ENCODE measurements around the gene UBE2R2.
"Not testable (repeated sequence)": the region's sequence is repeated elsewhere in the genome, so short reads cannot be mapped to it uniquely, and the experiment has no call there.

UBE2R2 gene

DNA sequence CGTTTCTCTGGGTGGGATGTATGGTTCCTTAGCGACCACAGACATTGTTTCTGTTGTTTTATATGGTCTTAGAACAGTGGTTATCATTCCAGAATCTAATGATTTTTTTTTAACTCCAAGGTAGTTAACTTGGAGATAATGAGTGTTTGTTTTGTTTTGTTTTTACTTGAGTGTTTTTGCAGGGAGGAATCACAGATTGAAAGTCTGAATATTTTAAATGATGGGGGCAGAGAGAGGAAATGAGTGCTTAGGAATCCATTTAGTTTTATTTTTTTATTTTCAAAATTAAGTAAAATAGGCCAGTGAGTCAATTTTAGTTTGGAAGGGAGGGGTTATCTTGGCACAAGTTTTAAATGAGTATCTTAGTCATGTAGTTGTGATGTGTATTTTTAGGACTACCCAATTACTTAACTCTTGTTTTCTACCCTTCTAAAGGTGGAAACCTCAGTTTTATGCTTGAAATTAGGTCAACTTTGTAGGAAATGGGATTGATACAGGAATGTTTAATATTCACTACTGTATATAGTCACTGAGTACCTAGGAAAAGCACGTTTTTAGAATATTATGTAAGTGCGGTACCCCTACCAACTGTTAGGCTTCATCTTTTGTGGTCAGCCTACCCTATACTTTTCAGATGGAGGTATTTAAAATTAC, 2.0 kb downstream of the UBE2R2 start:
- peak overlapping the region; percentile 99; the same call in 1 of the 2 replicates for H3K27ac ChIP-seq
- TF ChIP-seq, protein P1, sequence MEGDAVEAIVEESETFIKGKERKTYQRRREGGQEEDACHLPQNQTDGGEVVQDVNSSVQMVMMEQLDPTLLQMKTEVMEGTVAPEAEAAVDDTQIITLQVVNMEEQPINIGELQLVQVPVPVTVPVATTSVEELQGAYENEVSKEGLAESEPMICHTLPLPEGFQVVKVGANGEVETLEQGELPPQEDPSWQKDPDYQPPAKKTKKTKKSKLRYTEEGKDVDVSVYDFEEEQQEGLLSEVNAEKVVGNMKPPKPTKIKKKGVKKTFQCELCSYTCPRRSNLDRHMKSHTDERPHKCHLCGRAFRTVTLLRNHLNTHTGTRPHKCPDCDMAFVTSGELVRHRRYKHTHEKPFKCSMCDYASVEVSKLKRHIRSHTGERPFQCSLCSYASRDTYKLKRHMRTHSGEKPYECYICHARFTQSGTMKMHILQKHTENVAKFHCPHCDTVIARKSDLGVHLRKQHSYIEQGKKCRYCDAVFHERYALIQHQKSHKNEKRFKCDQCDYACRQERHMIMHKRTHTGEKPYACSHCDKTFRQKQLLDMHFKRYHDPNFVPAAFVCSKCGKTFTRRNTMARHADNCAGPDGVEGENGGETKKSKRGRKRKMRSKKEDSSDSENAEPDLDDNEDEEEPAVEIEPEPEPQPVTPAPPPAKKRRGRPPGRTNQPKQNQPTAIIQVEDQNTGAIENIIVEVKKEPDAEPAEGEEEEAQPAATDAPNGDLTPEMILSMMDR (conservative IDR thresholded peaks at IDR 0.05), result no peak
- no peak for TF ChIP-seq ZFX (IDR thresholded peaks at IDR 0.05)

- TF ChIP-seq, protein P1 (conservative IDR thresholded peaks at IDR 0.05), result no peak
- TF ChIP-seq ZFX (IDR thresholded peaks at IDR 0.05), result no peak
- no peak overlapping the region for H3K27ac ChIP-seq
These were observed 3.3 kb downstream of the UBE2R2 start for GRCh38 chr9:33820231-33820745.

DNA sequence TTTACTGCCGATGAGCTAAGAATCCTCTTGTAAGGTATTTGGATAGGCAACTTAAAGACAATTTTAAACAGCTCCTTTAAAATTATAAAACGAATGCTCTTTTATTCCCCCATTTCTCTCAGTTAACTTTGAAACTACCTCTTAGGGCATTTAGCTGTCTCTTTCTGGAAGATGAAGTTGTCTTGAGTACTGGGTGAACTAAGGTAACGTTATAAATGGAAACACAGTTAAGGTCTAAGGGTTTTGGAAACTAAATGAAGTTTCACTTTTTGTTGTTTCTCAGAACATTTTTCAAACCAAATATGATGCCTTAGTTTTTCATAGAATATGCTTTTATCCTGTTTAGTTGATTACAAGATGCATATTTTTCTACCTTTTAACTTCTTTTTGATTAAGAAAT, 6.8 kb downstream of the UBE2R2 start:
- TF ChIP-seq ZFX (IDR thresholded peaks at IDR 0.05), result no peak
- H3K27ac ChIP-seq, result no peak overlapping the region

DNA sequence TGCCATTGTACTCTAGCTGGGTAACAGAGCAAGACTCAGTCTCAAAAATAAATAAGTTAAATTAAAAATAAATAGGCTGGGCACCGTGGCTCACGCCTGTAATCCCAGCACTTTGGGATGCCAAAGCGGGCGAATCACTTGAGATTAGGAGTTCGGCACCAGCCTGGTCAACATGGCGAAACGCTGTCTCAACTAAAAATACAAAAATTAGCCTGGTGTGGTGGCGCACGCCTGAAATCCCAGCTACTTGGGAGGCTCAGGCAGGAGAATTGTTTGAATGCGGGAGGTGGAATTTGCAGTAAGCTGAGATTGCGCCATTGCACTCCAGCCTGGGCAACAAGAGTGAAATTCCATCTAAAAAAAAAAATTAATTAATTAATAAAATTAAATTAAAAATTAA, 10.3 kb downstream of the UBE2R2 start:
- not testable (repeated sequence) for H3K27ac ChIP-seq

DNA sequence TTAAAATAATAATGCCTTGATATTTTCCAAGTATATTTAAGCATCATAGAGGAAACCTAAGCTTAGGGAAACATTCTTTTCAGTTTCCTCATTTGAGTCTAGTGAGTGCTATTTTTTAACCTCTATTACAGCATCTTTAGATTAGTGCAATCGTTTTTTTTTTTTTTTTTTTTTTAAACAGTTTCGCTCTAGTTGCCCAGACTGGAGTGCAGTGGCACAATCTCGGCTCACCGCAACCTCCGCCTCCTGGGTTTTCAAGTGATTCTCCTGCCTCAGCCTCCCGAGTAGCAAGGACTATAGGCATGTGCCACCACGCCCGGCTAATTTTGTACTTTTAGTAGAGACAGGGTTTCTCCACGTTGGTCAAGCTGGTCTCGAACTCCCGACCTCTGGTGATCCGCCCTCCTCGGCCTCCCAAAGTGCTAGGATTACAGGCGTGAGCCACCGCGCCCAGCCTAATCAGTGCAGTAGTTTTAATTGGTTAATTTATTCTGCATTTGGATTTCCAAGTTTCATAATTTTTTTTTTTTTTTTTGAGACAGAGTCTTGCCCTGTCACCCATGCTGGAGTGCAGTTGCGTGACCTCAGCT, 12.8 kb downstream of the UBE2R2 start:
- not testable (repeated sequence) for H3K27ac ChIP-seq

DNA sequence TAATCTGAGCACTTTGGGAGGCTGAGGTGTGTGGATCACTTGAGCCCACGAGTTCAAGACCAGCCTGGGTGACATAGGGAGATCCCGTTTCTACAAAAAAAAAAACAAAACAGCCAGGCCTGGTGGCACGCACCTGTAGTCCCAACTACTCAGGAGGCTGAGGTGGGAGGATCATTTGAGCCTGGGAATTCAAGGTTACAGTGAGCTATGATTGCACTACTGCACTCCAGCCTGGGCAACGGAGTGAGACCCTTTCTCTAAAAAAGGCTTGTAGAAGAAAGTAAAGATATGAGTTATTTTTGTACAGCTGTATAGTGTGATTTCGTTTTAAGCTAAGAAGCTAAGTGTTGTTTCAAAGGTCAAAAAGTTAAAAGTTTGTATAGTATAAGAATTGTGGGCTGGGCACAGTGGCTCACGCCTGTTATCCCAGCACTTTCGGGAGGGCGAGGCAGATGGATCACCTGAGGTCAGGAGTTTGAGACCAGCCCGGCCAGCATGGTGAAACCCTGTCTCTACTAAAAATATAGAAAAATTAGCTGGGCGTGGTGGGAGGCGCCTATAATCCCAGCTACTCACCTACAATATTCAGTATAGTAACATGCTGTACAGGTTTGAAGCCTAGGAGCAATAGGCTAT, 18.8 kb downstream of the UBE2R2 start:
- no peak overlapping the region for H3K27ac ChIP-seq
- TF ChIP-seq, protein P1 (conservative IDR thresholded peaks at IDR 0.05), result no peak
- no peak for TF ChIP-seq ZFX (IDR thresholded peaks at IDR 0.05)

- H3K27ac ChIP-seq, result not testable (repeated sequence)
These were observed 19.3 kb downstream of the UBE2R2 start for GRCh38 chr9:33836261-33836660.

DNA sequence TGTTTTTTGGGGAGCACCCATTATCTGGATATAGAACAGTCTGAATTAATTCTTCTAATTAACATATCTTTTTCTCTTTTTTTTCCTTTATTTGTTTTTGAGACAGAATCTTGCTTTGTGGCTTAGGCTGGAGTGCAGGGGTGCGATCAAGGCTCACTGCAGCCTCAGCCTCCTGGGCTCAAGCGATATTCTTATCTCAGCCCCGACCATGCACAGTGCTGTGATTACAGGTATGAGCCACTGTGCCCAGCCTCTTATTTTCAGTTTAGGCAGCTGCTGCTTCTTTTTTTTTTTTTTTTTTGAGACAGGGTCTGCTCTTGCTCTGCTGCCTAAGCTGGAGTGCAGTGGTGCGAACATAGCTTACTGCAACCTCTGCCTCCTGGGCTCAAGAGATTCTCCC, 20.2 kb downstream of the UBE2R2 start:
- no peak overlapping the region for H3K27ac ChIP-seq

DNA sequence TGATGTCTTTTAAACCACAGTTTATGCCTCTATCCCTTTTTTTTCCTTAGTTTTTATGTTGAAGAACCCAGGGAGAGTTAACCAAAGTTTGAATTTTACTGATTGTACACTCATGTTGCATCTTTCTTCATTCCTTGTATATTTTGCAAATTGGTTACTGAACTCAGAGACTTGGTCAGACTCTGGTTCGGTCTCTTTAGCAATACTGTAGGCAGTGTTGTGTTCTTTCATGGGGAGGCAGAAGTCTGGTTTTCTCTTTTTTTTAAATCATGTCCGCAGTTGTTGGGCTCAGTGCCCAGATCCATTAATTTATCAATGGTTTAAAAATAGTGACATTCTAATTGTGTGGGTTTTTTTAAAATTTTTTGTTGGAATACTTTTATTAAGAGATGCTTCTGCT, 23.4 kb downstream of the UBE2R2 start:
- TF ChIP-seq, protein P1 (conservative IDR thresholded peaks at IDR 0.05), result no peak
- no peak for TF ChIP-seq ZFX (IDR thresholded peaks at IDR 0.05)
- H3K27ac ChIP-seq, result no peak overlapping the region

More for the DNA sequence above, 20.2 kb downstream of the UBE2R2 start:
- no peak for TF ChIP-seq ZFX (IDR thresholded peaks at IDR 0.05)
- TF ChIP-seq, protein P1 (conservative IDR thresholded peaks at IDR 0.05), result no peak

Data from C4-2B (cell line).